NCI-H2081 treated with DMSO at 0.1 percent for 48 hours (cell line): ENCODE data around the gene CEP295NL.
"Not testable (repeated sequence)": the region's sequence is repeated elsewhere in the genome, so short reads cannot be mapped to it uniquely, and the experiment has no call there.

Experiments used
- DNase-seq: peaks from one replicate; lab custom pipeline; 2025; lab: John Stamatoyannopoulos, UW

Gene CEP295NL

GRCh38 chr17:78929908-78930775 is 27.1 kb upstream of the CEP295NL start:
- DNase-seq: no peak

- DNase-seq: no peak
Measured at GRCh38 chr17:78925662-78926555, 22.9 kb upstream of the CEP295NL start.

- DNase-seq: no peak
Measured at GRCh38 chr17:78925234-78925633, 22.2 kb upstream of the CEP295NL start, which contains the start of gene TIMP2. TSS of gene TIMP2 (minus strand) at chr17:78925387. CDS start at chr17:78925088, 299 bp downstream.

GRCh38 chr17:78924481-78925151 is 21.6 kb upstream of the CEP295NL start:
- DNase-seq: no peak

GRCh38 chr17:78923660-78924453 is 20.9 kb upstream of the CEP295NL start:
- DNase-seq: no peak

GRCh38 chr17:78922816-78923498 is 20.0 kb upstream of the CEP295NL start:
- DNase-seq: no peak

- no peak for DNase-seq
Measured at GRCh38 chr17:78921437-78921971, 18.5 kb upstream of the CEP295NL start.

GRCh38 chr17:78920528-78920927 is 17.5 kb upstream of the CEP295NL start:
- no peak for DNase-seq

- no peak for DNase-seq
Measured at GRCh38 chr17:78919861-78920450, 17.0 kb upstream of the CEP295NL start.

- no peak for DNase-seq
Measured at GRCh38 chr17:78918979-78919378, 16.0 kb upstream of the CEP295NL start.

GRCh38 chr17:78917451-78918275 is 14.7 kb upstream of the CEP295NL start:
- DNase-seq: no peak

- no peak for DNase-seq
Measured at GRCh38 chr17:78915872-78916632, 13.1 kb upstream of the CEP295NL start.

GRCh38 chr17:78913115-78913514 is 10.1 kb upstream of the CEP295NL start:
- no peak for DNase-seq

GRCh38 chr17:78912082-78912481 is 9.1 kb upstream of the CEP295NL start:
- no peak for DNase-seq

GRCh38 chr17:78911543-78911942 is 8.5 kb upstream of the CEP295NL start:
- DNase-seq: not testable (repeated sequence)

GRCh38 chr17:78910497-78911284 is 7.7 kb upstream of the CEP295NL start:
- no peak for DNase-seq

- no peak for DNase-seq
Measured at GRCh38 chr17:78908426-78908825, 5.4 kb upstream of the CEP295NL start.

- DNase-seq: no peak
Measured at GRCh38 chr17:78905541-78905940, 2.5 kb upstream of the CEP295NL start.
